Endothelial cell of umbilical vein (primary cell): ENCODE measurements around the gene TSPAN18. TPM values are rescaled to one million over a fixed set of nuclear protein-coding genes. Genes with fewer than 3 reads are reported as not detected.

Source experiments
- BruUV-seq: library from RNA; stranded (reverse); fragments of 400-500 nt; replicated peaks from 2 replicates; lab custom pipeline; 2021; lab: Mats Ljungman, UMichigan
- CTCF ChIA-PET: fragments of 300-600, 350-600 bp; sonication (Branson Sonifier 250); formaldehyde crosslinking; loops from one replicate; lab custom pipeline; 2021; ENCODE audit warnings: antibody characterized with exemption, inconsistent platforms; lab: Charles Lee
- POLR2A ChIA-PET: fragments of 300-600, 350-600 bp; sonication (Branson Sonifier 250); formaldehyde crosslinking; loops from one replicate; lab custom pipeline; 2021; ENCODE audit warnings: antibody characterized with exemption, inconsistent platforms; lab: Charles Lee
- DNase-seq: peaks from one replicate; pipeline ENCODE4 v3.0.0-alpha.2; 2011; ENCODE audit warnings: low read depth, low spot score
- FAIRE-seq: peaks from 2 replicates; lab custom pipeline; 2011; peaks lifted over from hg19 to GRCh38; lab: Jason Lieb, UNC
- H2AFZ ChIP-seq: 2 replicates; pipeline ENCODE4 v1.6.0; 2012; ENCODE audit warnings: low read depth, low read length, control low read depth, inconsistent platforms
- H3K27ac ChIP-seq: 2 replicates; pipeline ENCODE4 v1.5.1; 2011; ENCODE audit warnings: low read depth, mild to moderate bottlenecking, control low read depth, low read length, moderate library complexity; ENCODE audit not compliant: insufficient read depth
- H3K27me3 ChIP-seq, 2 experiments: 2 replicates each; pipeline versions ENCODE4 v1.6.0 to v1.6.1; 2011; ENCODE audit warnings: low read length in 2 of 2, mixed read lengths in 1 of 2; ENCODE audit not compliant: control insufficient read depth in 2 of 2, insufficient read depth in 2 of 2
- H3K36me3 ChIP-seq, 2 experiments: 2 replicates in 1 of 2; 3 replicates in 1 of 2; pipeline ENCODE4 v1.5.1; 2011; ENCODE audit warnings: low read length in 2 of 2, mild to moderate bottlenecking in 1 of 2, moderate library complexity in 1 of 2; ENCODE audit not compliant: control insufficient read depth in 2 of 2, insufficient read depth in 2 of 2; ENCODE audit errors: extremely low read depth in 1 of 2
- H3K4me1 ChIP-seq: 3 replicates; pipeline ENCODE4 v1.5.1; 2011; ENCODE audit warnings: mild to moderate bottlenecking, low read length; ENCODE audit not compliant: control insufficient read depth, insufficient read depth; ENCODE audit errors: extremely low read depth
- H3K4me2 ChIP-seq: 2 replicates; pipeline ENCODE4 v1.6.1; 2011; ENCODE audit warnings: low read length, control low read depth, mixed read lengths; ENCODE audit not compliant: insufficient read depth
- H3K4me3 ChIP-seq, 3 experiments: fragments of 200-600 bp in 1 of 3; sonication (generic), shearing (Covaris generic) in 1 of 3; replicated peaks in 1 of 3; 2 replicates each; pipeline ENCODE4 v1.5.1; 2011 to 2016; ENCODE audit warnings: control low read depth in 3 of 3, low read length in 3 of 3, mild to moderate bottlenecking in 2 of 3, inconsistent platforms in 1 of 3, low read depth in 1 of 3, moderate library complexity in 1 of 3; ENCODE audit not compliant: insufficient read depth in 1 of 3
- H3K79me2 ChIP-seq: 2 replicates; pipeline ENCODE4 v1.6.0; 2012; ENCODE audit warnings: low read length, inconsistent platforms; ENCODE audit not compliant: control insufficient read depth, insufficient read depth
- H3K9ac ChIP-seq: replicated peaks from 2 replicates; pipeline ENCODE3; 2011; ENCODE audit warnings: low read length, control low read depth; ENCODE audit not compliant: insufficient read depth; ENCODE audit errors: extremely low read depth
- H3K9me1 ChIP-seq: replicated peaks from 3 replicates; pipeline ENCODE4 v1.6.0; 2011; ENCODE audit warnings: mild to moderate bottlenecking, low read length; ENCODE audit not compliant: control insufficient read depth, insufficient read depth; ENCODE audit errors: extremely low read depth
- H3K9me3 ChIP-seq: replicated peaks from 2 replicates; pipeline ENCODE4 v1.5.1; 2012; ENCODE audit warnings: low read length, inconsistent platforms; ENCODE audit not compliant: control insufficient read depth, insufficient read depth
- H4K20me1 ChIP-seq: replicated peaks from 2 replicates; pipeline ENCODE3; 2011; ENCODE audit warnings: mild to moderate bottlenecking, low read length; ENCODE audit not compliant: control insufficient read depth, insufficient read depth; ENCODE audit errors: extremely low read depth
- FOS ChIP-seq: IDR thresholded peaks from 2 replicates; pipeline ENCODE4 v1.6.1; 2011; ENCODE audit warnings: mild to moderate bottlenecking, low read length, moderate library complexity, borderline replicate concordance; ENCODE audit not compliant: insufficient read depth
- GATA2 ChIP-seq: IDR thresholded peaks from 2 replicates; pipeline ENCODE4 v1.7.0; 2011; ENCODE audit warnings: low read depth, mild to moderate bottlenecking, moderate library complexity, mixed read lengths, low read length; ENCODE audit not compliant: insufficient read length, insufficient read depth
- MYC ChIP-seq: IDR thresholded peaks from one replicate; pipeline ENCODE4 v1.6.1; 2011; ENCODE audit warnings: mild to moderate bottlenecking, low read depth, low read length
- dilution Hi-C: fragments of 300-500 bp; cut with MboI; formaldehyde crosslinking; loops from one replicate; pipeline ENCODE4 v1.15.0; 2019; ENCODE audit warnings: low sequenced_read_pairs; ENCODE audit not compliant: extremely low pct_ligation_motif_present
- intact Hi-C: fragments of 100-400 bp; cut with micrococcal nuclease; formaldehyde crosslinking; loops from one replicate; pipeline ENCODE4 v1.10.0; 2022
- polyA plus RNA-seq, 4 experiments: library from polyadenylated mRNA; depleted of rRNA in 3 of 4; stranded (reverse) in 3 of 4; unstranded in 1 of 4; fragments of >200 nt; gene quantifications; 2 replicates each; pipeline versions ENCODE4 v1.2.1 to v1.2.3, GENCODE V29; 2011 to 2012; ENCODE audit warnings: missing spikeins in 1 of 4
- total RNA-seq: library from RNA; stranded (reverse); gene quantifications from 2 replicates; pipeline ENCODE4 v1.2.3, GENCODE V29; 2021
- TF ChIP-seq, protein P1 (sequence below), 2 donors: IDR thresholded peaks; 1 replicate in 1 of 2; 2 replicates in 1 of 2; pipeline ENCODE4 v1.5.1; 2011; ENCODE audit warnings: low read length in 2 of 2, mild to moderate bottlenecking in 2 of 2, moderate library complexity in 2 of 2, control low read depth in 1 of 2, inconsistent platforms in 1 of 2, low read depth in 1 of 2; ENCODE audit not compliant: insufficient read depth in 1 of 2; ENCODE audit errors: extremely low read depth in 1 of 2

Gene TSPAN18
- total and polyA plus RNA-seq, 2 donors (not counting 3 experiments of a cell fraction or from before 2014, with no cell fraction given): 32.2 to 118 TPM

DNA sequence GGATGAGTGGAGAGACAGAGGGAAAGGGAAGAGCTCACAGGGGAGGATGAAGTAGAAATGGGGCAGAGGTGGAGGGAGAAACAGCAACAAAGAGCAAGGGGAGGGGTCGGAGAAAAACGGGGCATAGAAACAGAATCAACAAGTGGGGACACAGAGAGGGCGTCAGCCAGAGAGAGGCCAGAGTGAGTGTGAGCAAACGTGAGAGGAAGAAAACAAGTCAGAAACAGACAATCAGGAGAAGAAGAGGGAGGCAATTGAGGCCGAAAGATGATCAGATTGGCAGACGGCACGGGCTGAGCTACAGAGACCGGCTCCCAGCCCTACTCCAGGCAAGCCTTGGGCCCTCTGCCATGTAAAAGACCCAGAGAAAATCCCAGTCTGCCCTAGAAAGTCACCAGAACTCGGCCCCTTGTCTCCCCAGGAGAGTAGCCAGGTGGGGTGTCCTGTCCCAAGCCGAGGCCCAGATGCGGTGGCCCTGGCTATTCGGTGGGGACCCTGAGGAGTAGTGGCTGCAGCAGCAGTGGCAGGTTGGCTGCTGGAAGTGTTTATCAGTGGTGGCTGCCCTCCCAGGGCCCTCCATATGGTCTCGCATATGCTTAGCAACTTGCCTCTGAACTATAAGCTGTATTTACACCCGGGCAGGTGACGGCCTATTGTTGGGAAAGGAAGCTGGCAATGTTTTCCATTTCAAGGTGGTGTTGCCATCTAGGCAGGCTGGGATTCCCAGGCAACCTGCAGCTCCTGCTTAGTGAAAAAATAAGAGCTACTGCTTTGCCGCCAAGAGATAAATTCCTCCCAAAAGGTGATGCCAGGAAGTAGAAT, 14.8 kb upstream of the TSPAN18 start:
- dilution Hi-C loops: no loop called here

More for the DNA sequence above, 14.8 kb upstream of the TSPAN18 start:
- BruUV-seq: no TSS peak
- Histone ChIP-seq H3K4me2 (no peak overlapping the region), H4K20me1 (no peaks in the 10 kb centered on the region), H2AFZ (no peak overlapping the region), H3K9me3 (no peaks in the 10 kb centered on the region), H3K79me2 (no peaks in the 10 kb centered on the region), H3K27me3 (no peaks in the 10 kb centered on the region), H3K9ac (no peak overlapping the region), H3K4me1 (peaks cover 25% of the 10 kb centered on the region), H3K9me1 (no peaks in the 10 kb centered on the region), H3K27ac (no peak overlapping the region), H3K4me3 (no peak overlapping the region), H3K36me3 (no peaks in the 10 kb centered on the region)
- FAIRE-seq (no peak), DNase-seq (no peak)
- POLR2A ChIA-PET: interaction anchor here (0.7 kb wide), 1 partner anchor 935 kb away, joined by 3 read pairs; no protein-coding TSS in a partner anchor
- intact Hi-C loops: no loop called here
- TF ChIP-seq, protein P1, sequence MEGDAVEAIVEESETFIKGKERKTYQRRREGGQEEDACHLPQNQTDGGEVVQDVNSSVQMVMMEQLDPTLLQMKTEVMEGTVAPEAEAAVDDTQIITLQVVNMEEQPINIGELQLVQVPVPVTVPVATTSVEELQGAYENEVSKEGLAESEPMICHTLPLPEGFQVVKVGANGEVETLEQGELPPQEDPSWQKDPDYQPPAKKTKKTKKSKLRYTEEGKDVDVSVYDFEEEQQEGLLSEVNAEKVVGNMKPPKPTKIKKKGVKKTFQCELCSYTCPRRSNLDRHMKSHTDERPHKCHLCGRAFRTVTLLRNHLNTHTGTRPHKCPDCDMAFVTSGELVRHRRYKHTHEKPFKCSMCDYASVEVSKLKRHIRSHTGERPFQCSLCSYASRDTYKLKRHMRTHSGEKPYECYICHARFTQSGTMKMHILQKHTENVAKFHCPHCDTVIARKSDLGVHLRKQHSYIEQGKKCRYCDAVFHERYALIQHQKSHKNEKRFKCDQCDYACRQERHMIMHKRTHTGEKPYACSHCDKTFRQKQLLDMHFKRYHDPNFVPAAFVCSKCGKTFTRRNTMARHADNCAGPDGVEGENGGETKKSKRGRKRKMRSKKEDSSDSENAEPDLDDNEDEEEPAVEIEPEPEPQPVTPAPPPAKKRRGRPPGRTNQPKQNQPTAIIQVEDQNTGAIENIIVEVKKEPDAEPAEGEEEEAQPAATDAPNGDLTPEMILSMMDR (IDR thresholded peaks at IDR 0.05; ENCODE audit: extremely low read depth in 1 of 2, insufficient read depth in 1 of 2, low read depth in 1 of 2, low read length in 2 of 2): no peak
- no peak for TF ChIP-seq MYC
- TF ChIP-seq GATA2: no peak
- TF ChIP-seq FOS: no peak
- CTCF ChIA-PET: interaction anchor here (0.8 to 1.5 kb wide), 3 partner anchors 9 to 199 kb away, joined by 3 to 4 read pairs (median 4); no protein-coding TSS in a partner anchor
